Measurements from ENCODE around the gene CPE.

DNA sequence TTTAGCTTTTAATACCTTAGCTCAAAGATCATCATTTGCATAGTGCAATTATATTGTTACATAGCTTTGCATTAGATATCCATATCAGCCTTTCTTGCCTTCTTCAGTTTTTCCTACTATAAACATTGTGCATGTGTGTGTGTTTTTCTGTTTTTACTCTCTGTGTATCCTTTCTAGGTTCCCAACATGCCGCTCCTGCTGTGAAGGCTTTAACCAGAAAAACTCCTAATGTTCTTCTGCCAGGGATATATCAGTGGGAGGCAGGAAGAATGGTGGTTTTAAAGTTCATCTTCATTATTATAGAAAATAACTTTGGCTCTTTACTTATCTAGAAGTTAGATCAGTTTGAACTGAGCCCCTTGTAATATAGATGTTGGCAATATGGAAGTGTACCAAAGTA, 61.2 kb downstream of the CPE start:
- TF ChIP-seq, protein P1, sequence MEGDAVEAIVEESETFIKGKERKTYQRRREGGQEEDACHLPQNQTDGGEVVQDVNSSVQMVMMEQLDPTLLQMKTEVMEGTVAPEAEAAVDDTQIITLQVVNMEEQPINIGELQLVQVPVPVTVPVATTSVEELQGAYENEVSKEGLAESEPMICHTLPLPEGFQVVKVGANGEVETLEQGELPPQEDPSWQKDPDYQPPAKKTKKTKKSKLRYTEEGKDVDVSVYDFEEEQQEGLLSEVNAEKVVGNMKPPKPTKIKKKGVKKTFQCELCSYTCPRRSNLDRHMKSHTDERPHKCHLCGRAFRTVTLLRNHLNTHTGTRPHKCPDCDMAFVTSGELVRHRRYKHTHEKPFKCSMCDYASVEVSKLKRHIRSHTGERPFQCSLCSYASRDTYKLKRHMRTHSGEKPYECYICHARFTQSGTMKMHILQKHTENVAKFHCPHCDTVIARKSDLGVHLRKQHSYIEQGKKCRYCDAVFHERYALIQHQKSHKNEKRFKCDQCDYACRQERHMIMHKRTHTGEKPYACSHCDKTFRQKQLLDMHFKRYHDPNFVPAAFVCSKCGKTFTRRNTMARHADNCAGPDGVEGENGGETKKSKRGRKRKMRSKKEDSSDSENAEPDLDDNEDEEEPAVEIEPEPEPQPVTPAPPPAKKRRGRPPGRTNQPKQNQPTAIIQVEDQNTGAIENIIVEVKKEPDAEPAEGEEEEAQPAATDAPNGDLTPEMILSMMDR (IDR thresholded peaks at IDR 0.05) = no peak
- no peak for TF ChIP-seq POLR2A (IDR thresholded peaks at IDR 0.05)
- no peak for TF ChIP-seq POLR2AphosphoS5 (IDR thresholded peaks at IDR 0.05; ENCODE audit: insufficient read depth in 1 of 2, low read depth in 1 of 2)

Data from vagina (tissue), 2 donors.